HT-29 (cell line): ENCODE measurements around the gene AMOTL2. TPM values are rescaled to one million over a fixed set of nuclear protein-coding genes. Genes with fewer than 3 reads are reported as not detected.
A peak's percentile ranks its signal among the peaks of the same experiment; 100 is the strongest.

ENCODE experiments used
- DNase-seq: peaks from one replicate; pipeline ENCODE4 v3.0.0-alpha.2; 2015; ENCODE audit warnings: low spot score
- total RNA-seq: library from RNA; depleted of rRNA; stranded (reverse); fragments of >200 nt; shearing (Covaris generic); gene quantifications from 2 replicates; pipeline ENCODE4 v1.2.3, GENCODE V29; 2014

Gene AMOTL2
- total RNA-seq, 1 experiment from 2014 or later: 119 TPM

GRCh38 chr3:134353831-134354611, 20.2 kb downstream of the AMOTL2 start:
- DNase-seq: peak; percentile 81

- no peak for DNase-seq
Measured at GRCh38 chr3:134353171-134353825, 20.9 kb downstream of the AMOTL2 start.

- DNase-seq: no peak
Measured at GRCh38 chr3:134352031-134352671, 22.1 kb downstream of the AMOTL2 start.

GRCh38 chr3:134351427-134351826, 22.8 kb downstream of the AMOTL2 start:
- no peak for DNase-seq

GRCh38 chr3:134350861-134351311, 23.4 kb downstream of the AMOTL2 start:
- peak; percentile 93 for DNase-seq

GRCh38 chr3:134350266-134350665, 24.0 kb downstream of the AMOTL2 start:
- DNase-seq: no peak

- peak; percentile 49 for DNase-seq
Measured at GRCh38 chr3:134348524-134348923, 25.7 kb downstream of the AMOTL2 start.

- DNase-seq: peak; percentile 65
Measured at GRCh38 chr3:134347551-134347950, 26.7 kb downstream of the AMOTL2 start.

- no peak for DNase-seq
Measured at GRCh38 chr3:134346744-134347143, 27.5 kb downstream of the AMOTL2 start.

- no peak for DNase-seq
Measured at GRCh38 chr3:134345202-134345601, 29.0 kb downstream of the AMOTL2 start.

GRCh38 chr3:134344560-134344959, 29.7 kb downstream of the AMOTL2 start:
- DNase-seq: no peak

GRCh38 chr3:134342259-134342658, 32.0 kb downstream of the AMOTL2 start:
- no peak for DNase-seq

- DNase-seq: no peak
Measured at GRCh38 chr3:134341389-134341788, 32.9 kb downstream of the AMOTL2 start.

GRCh38 chr3:134340982-134341365, 33.3 kb downstream of the AMOTL2 start:
- no peak for DNase-seq

GRCh38 chr3:134340362-134340981, 33.8 kb downstream of the AMOTL2 start:
- no peak for DNase-seq

- no peak for DNase-seq
Measured at GRCh38 chr3:134339913-134340312, 34.3 kb downstream of the AMOTL2 start.

GRCh38 chr3:134339331-134339730, 34.9 kb downstream of the AMOTL2 start:
- no peak for DNase-seq

GRCh38 chr3:134338516-134339261, 35.6 kb downstream of the AMOTL2 start:
- DNase-seq: no peak

- DNase-seq: no peak
Measured at GRCh38 chr3:134338201-134338512, 36.1 kb downstream of the AMOTL2 start.

- DNase-seq: no peak
Measured at GRCh38 chr3:134337511-134338200, 36.6 kb downstream of the AMOTL2 start.

GRCh38 chr3:134337071-134337482, 37.2 kb downstream of the AMOTL2 start:
- no peak for DNase-seq
